ENCODE measurements around the gene HDAC4.

GRCh38 chr2:239129147-239129920 is 271.5 kb downstream of the HDAC4 start:
- no peak for TF ChIP-seq ZNF146 (CRISPR knock-in tag; IDR thresholded peaks at IDR 0.05; ENCODE audit: unreplicated experiment)
- no peak for TF ChIP-seq COPS2 (conservative IDR thresholded peaks at IDR 0.05)
- TF ChIP-seq MXI1 (IDR thresholded peaks at IDR 0.05; ENCODE audit: low read depth, low read length), result no peak
- no peak for TF ChIP-seq SMARCC2 (IDR thresholded peaks at IDR 0.05; ENCODE audit: low read depth)
- TF ChIP-seq, protein P1, sequence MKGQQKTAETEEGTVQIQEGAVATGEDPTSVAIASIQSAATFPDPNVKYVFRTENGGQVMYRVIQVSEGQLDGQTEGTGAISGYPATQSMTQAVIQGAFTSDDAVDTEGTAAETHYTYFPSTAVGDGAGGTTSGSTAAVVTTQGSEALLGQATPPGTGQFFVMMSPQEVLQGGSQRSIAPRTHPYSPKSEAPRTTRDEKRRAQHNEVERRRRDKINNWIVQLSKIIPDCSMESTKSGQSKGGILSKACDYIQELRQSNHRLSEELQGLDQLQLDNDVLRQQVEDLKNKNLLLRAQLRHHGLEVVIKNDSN (CRISPR knock-in tag; IDR thresholded peaks at IDR 0.05), result no peak
- TF ChIP-seq NR3C1 (CRISPR knock-in tag; IDR thresholded peaks at IDR 0.05), result no peak
- TF ChIP-seq PKNOX1 (IDR thresholded peaks at IDR 0.05), result no peak
- TF ChIP-seq NR2C2 (CRISPR knock-in tag; IDR thresholded peaks at IDR 0.05), result no peak
- no peak for TF ChIP-seq NR2C2 (tag; IDR thresholded peaks at IDR 0.05)
- no peak for TF ChIP-seq ZNF324 (CRISPR knock-in tag; IDR thresholded peaks at IDR 0.05)
- no peak for TF ChIP-seq SIN3A (IDR thresholded peaks at IDR 0.05; ENCODE audit: borderline replicate concordance in 2 of 2, control insufficient read depth in 1 of 2, low read depth in 2 of 2, low read length in 2 of 2)
- no peak for TF ChIP-seq E4F1 (CRISPR knock-in tag; IDR thresholded peaks at IDR 0.05; ENCODE audit: borderline replicate concordance)
- TF ChIP-seq CTCF (IDR thresholded peaks at IDR 0.05 in 2 of 3, conservative IDR thresholded peaks at IDR 0.05 in 1 of 3; ENCODE audit: insufficient read depth in 2 of 3, low read depth in 1 of 3, low read length in 3 of 3), result no peak
